ENCODE results near the gene UQCRC1.

DNA sequence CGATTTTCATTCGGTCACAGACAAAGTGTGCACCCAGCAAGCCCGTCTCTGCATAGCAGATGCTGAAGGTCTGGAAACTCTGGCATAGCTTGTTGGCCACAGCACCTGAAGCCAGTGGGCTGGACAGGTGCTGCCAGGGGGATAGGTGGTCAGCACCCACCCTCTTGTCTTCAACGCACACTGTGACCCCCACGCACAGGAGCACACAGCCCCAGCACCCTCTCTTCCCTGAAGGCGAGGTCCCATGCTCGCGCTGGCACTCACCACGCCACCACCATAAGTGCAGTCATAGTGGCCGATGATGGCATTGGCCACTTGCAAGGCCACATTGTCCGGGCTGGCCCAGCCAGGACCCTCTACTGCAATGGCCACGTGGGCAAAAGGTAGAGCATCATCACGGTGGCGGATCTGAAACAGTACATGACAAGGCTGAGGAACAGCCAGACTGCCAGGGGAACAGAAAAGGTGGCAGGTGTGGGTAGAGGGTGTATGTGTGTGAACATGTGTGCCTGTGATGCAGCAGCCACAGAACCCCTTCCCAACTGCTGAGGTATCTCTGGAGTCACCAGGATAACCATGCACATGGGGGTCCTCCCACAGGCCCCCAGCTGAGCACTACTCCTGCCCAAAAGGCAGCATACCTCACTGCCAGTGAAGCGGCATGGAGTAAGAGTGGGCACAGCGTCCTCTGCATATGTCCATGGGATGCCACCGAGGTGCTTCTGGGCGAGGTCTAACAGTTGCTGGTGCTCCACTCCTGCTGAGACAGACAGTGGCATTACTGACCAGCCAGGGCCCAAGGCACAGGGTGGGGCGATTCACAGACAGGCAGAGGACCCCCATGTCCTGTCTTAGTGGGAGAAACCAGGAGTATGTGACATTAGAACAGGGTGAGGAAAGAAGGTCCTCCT lies 8.5 kb downstream of the UQCRC1 start:
- TF ChIP-seq POLR2AphosphoS5 (IDR thresholded peaks at IDR 0.05; ENCODE audit: low read depth, low read length): no peak
- TF ChIP-seq, protein P1, sequence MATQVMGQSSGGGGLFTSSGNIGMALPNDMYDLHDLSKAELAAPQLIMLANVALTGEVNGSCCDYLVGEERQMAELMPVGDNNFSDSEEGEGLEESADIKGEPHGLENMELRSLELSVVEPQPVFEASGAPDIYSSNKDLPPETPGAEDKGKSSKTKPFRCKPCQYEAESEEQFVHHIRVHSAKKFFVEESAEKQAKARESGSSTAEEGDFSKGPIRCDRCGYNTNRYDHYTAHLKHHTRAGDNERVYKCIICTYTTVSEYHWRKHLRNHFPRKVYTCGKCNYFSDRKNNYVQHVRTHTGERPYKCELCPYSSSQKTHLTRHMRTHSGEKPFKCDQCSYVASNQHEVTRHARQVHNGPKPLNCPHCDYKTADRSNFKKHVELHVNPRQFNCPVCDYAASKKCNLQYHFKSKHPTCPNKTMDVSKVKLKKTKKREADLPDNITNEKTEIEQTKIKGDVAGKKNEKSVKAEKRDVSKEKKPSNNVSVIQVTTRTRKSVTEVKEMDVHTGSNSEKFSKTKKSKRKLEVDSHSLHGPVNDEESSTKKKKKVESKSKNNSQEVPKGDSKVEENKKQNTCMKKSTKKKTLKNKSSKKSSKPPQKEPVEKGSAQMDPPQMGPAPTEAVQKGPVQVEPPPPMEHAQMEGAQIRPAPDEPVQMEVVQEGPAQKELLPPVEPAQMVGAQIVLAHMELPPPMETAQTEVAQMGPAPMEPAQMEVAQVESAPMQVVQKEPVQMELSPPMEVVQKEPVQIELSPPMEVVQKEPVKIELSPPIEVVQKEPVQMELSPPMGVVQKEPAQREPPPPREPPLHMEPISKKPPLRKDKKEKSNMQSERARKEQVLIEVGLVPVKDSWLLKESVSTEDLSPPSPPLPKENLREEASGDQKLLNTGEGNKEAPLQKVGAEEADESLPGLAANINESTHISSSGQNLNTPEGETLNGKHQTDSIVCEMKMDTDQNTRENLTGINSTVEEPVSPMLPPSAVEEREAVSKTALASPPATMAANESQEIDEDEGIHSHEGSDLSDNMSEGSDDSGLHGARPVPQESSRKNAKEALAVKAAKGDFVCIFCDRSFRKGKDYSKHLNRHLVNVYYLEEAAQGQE (IDR thresholded peaks at IDR 0.05; ENCODE audit: insufficient read depth in 1 of 2, low read depth in 2 of 2, low read length in 2 of 2): no peak
- no peak for TF ChIP-seq TAF1 (IDR thresholded peaks at IDR 0.05; ENCODE audit: borderline replicate concordance, insufficient read depth, low read length)
- no peak for TF ChIP-seq SIN3A (IDR thresholded peaks at IDR 0.05; ENCODE audit: borderline replicate concordance, insufficient read depth, low read length)
